ENCODE results near the gene CHST4.
"Not testable (repeated sequence)": the region's sequence is repeated elsewhere in the genome, so short reads cannot be mapped to it uniquely, and the experiment has no call there.

CHST4 gene

DNA sequence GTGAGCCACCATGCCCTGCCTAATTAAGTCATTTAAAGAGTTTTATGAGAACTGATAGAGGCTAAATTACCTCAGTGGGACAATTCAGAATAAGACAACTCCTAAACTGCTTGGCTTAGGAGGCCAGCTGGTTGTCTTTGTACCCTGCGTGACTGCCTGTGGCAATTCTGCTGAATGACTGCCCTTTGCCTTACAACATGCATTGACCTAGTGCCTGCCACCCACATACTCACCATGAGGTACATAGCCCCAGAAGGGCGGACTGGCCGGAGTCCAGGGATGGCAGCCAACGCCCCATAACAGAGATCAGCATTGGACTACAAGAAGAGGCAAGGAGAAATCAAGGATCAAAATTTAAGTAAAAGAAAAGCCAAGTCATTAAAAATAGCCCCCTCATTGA lies 43.4 kb downstream of the CHST4 start:
- no peak for DNase-seq (ENCODE audit: low read depth in 2 of 3, low spot score in 2 of 3)

DNA sequence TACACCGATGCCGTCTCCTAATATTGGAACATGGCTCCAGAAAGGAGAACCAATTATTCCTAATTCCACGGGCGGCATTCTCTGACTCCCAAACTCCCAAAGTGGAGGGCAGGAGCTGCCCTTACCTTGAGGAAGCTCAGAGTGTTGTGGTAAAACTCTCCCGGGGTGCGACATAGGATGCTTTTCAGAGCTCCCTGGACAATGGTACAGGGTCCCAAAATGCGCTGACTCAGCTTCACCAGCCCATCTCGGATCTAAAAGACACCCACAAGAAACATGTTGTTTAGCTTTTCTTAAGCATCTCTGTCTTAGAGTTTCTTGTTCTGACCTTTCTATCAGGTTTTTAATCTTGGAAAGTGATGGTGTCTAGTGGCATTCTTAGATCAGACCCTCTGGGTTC lies 43.9 kb downstream of the CHST4 start:
- DNase-seq (ENCODE audit: low read depth in 2 of 3, low spot score in 2 of 3): no peak

DNA sequence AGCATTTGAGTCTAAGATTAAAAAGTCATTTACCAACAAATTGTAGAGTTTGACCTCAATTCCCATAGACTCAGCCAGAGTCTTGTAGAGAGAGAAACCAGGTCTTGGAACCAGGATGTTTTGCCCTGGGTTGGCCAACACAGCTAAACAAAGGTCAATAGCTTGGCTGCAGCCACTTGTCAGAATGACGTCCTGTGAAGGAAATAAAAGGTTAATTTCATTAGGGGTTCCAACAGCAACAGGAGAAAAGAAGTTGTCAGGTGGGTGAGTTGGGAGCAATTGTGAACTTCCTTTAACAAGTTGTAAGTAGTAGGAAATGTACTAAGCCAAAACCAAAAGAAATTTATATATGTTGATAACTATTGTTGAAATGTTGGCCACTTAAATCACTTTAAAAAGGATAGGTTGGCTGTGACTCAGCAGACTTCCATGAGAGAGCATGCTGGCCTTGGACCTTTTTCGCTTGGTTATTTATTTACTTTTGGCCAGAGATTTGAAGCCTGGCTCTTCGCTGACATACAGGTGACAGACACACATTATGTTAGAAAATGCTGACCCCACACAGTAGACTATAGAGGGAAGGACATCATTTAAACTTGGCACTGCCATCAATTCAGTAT lies 46.4 kb downstream of the CHST4 start:
- no peak for DNase-seq (ENCODE audit: low read depth in 2 of 3, low spot score in 2 of 3)

DNA sequence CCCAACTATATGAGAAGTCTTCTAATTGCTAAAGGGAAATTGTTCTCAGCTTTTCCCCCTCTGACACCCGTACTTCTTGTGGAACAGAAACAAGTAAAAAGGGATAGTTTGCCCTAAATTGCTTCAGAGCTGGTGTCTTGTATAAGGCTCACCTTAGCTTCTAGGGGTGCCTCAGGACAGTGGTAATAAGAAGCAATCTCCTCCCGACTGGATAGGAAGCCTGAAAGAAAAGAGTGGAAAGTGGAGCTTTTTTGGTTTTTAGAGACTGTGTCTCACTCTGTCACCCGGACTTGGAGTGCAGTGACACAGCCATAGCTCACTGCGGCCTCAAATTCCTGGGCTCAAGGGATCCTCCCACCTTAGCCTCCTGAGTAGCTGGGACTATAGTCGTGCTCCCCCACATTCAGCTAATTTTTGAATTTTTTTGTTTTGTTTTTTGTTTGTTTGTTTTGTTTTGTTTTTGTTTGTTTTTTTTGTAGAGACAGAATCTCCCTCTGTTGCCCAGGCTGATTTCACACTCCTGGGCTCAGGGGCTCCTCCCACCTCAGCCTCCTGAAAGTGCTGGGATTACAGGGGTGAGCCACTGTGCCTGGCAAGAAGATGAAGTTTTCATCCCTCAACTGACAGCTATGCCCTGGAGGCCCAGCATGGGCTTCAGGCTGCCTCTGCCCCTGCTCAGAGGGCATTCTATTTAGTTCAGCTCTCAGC lies 47.3 kb downstream of the CHST4 start:
- no peak for DNase-seq (ENCODE audit: low read depth in 2 of 3, low spot score in 2 of 3)

DNA sequence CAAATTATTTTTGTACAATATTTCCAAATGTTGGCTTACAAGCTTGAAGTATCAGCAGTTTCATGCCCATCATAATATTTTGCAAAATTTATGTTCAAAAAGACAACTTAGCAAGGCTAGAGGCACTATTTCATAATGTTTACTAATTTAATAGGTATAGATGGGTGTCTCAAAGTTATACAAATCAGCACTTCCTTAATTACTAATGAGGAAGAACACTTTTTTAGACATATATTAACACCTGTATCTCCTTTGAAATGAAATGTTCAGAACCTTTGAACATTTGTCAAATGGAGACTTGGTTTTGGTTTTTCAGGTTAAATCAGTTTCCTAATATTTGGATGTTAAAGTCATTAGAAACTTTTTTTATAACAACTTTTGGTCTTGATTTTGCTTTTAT lies 48.5 kb downstream of the CHST4 start:
- DNase-seq (ENCODE audit: low read depth in 2 of 3, low spot score in 2 of 3): no peak

DNA sequence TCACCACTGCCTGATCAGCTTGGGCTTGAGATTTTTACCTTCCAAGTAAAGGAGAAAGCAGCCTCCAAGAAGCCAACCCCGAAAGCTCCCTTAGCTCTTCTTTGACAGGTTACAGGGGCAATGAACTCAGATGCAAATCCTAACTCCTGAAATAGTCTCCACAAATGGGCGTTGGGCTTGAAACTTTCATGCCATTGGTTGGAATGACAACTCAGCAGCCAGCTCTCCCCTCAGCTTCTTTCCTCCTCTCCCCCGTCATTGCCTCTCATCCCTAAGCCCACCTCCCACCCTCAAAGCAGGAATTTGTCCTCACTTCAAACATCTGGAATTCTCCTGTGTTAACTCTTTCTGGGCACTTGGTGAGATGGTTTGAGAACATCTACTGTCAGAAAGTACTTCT lies 50.7 kb downstream of the CHST4 start, which contains the start of gene TAT:
TAT (minus strand) TSS at position 122 of the 400 bp plus-strand sequence. CDS start 677 bp downstream, outside the sequence.
- DNase-seq (ENCODE audit: low read depth in 2 of 3, low spot score in 2 of 3): no peak

DNA sequence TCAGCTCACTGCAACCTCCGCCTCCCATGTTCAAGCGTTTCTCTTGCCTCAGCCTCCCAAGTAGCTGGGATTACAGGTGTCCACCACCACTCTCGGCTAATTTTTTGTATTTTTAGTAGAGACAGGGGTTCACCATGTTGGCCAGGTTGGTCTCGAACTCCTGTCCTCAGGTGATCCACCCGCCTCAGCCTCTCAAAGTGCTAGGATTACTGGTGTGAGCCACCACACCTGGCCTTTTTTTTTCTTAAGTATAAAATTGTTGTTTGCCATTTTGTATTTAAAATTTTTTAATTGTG lies 56.3 kb downstream of the CHST4 start:
- not testable (repeated sequence) for DNase-seq (ENCODE audit: low read depth in 2 of 3, low spot score in 2 of 3)

DNA sequence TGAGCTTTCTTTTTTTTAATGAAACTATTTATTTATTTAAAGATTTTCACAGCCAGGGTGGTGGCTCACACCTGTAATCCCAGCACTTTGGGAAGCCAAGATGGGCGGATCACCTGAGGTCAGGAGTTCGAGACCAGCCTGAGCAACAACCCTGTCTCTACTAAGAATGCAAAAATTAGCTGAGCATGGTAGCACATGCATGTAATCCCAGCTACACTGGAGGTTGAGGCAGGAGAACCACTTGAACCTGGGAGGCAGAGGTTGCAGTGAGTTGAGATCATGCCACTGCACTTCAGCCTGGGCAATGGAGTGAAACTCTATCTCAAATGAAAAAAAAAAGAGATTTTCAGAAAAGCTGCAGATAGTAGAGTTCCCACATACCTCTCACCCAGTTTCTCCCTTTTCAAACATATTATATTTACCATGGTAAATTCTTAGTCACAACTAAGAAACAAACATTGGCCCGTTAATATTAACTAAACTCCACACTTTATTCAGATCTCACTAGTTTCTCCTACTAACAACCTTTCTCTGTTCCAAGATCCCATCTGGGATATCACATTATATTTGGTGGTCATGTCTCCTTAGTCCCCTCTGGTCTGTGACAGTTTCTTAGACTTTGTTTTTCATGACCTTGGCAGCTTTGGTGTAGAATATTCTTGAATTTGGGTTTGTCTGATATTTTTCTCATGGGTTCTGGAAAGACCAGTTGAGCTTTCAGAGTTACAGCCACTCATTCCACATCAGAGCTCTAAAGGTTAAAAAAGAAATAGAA lies 58.5 kb downstream of the CHST4 start:
- DNase-seq (ENCODE audit: low read depth in 2 of 3, low spot score in 2 of 3): no peak

DNA sequence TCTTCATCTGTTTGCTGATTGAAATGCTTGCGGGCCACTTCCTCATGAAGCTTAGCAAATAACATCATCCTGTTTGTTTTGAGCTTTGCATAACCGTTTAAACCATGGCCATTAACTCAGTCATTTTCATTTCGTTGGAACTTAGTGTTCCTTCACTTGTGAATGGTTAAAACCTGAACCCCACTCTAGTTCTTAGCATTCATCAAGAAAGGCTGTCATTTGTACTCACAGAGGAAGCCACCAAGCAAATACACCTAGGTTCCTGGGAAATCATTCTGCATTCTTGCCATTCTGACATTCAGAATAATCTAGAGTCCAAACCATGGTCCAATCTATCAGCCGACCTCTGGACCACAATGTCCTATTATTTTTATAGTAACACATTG lies 59.1 kb downstream of the CHST4 start:
- DNase-seq (ENCODE audit: low read depth in 2 of 3, low spot score in 2 of 3): no peak

Data from activated CD8-positive, alpha-beta memory T cell treated with anti-CD3 and anti-CD28 coated beads for 48 hours (primary cell).